NB4 (cell line): ENCODE results near the gene LLPH.

Experiments
- DNase-seq: peaks from one replicate; pipeline ENCODE4 v3.0.0; 2010; ENCODE audit warnings: low read depth
- H3K4me3 ChIP-seq: one replicate; pipeline ENCODE4 v1.5.1; 2011; ENCODE audit warnings: mild to moderate bottlenecking, low read depth, low read length, moderate library complexity
- CTCF ChIP-seq: IDR thresholded peaks from one replicate; pipeline ENCODE4 v1.5.1; 2012; ENCODE audit warnings: low read depth, low read length
- MAX ChIP-seq: IDR thresholded peaks from 2 replicates; pipeline ENCODE4 v1.6.1; 2011; ENCODE audit warnings: low read depth, low read length
- MYC ChIP-seq: IDR thresholded peaks from 2 replicates; pipeline ENCODE4 v1.6.1; 2011; ENCODE audit warnings: low read depth, low read length
- POLR2A ChIP-seq: IDR thresholded peaks from 2 replicates; pipeline ENCODE4 v1.6.1; 2011; ENCODE audit warnings: mild to moderate bottlenecking; ENCODE audit not compliant: insufficient read length; ENCODE audit errors: extremely low read depth

The LLPH gene

GRCh38 chr12:66140731-66141130 lies 10.2 kb upstream of the LLPH start:
- TF ChIP-seq MYC (no peak), POLR2A (no peak), CTCF (no peak)
- peak; percentile 45 for DNase-seq
- H3K4me3 ChIP-seq, result no peak overlapping the region

GRCh38 chr12:66139328-66139727 lies 8.8 kb upstream of the LLPH start:
- DNase-seq, result no peak
- H3K4me3 ChIP-seq, result no peak overlapping the region
- TF ChIP-seq MAX (no peak), MYC (no peak), POLR2A (no peak), CTCF (no peak)

- H3K4me3 ChIP-seq, result no peak overlapping the region
- no peak for DNase-seq
- TF ChIP-seq CTCF (no peak), MAX (no peak), POLR2A (no peak), MYC (no peak)
Measured at GRCh38 chr12:66137937-66138336, 7.4 kb upstream of the LLPH start.

GRCh38 chr12:66132408-66132807 lies 1.9 kb upstream of the LLPH start:
- H3K4me3 ChIP-seq, result peak overlapping the region; percentile 90
- peak; percentile 38 for DNase-seq
- TF ChIP-seq MAX, result no peak
- no peak for TF ChIP-seq POLR2A
- TF ChIP-seq MYC, result no peak
- no peak for TF ChIP-seq CTCF

GRCh38 chr12:66131067-66131688 lies 628 bp upstream of the LLPH start:
- no peak for TF ChIP-seq MAX
- TF ChIP-seq CTCF, result no peak
- TF ChIP-seq MYC, result no peak; the same call in 1 of the 2 replicates
- no peak for TF ChIP-seq POLR2A
- DNase-seq, result no peak
- peak overlapping the region; percentile 90 for H3K4me3 ChIP-seq

GRCh38 chr12:66129934-66130266 lies 650 bp downstream of the LLPH start:
- TF ChIP-seq MYC (no peak), CTCF (no peak)
- DNase-seq, result no peak
- peak overlapping the region; percentile 90 for H3K4me3 ChIP-seq
